GM12878 (cell line): ENCODE results near the gene GIPC3. TPM values are rescaled to one million over a fixed set of nuclear protein-coding genes. Genes with fewer than 3 reads are reported as not detected.

Source experiments
- ATAC-seq: fragments of 200-7000 bp; cut with Tn5 transposase; 3 replicates; pipeline ENCODE4 v1.9.1; 2020; ENCODE audit warnings: mild to moderate bottlenecking, moderate library complexity
- BruUV-seq: library from RNA; stranded (reverse); fragments of 400-500 nt; replicated peaks from 2 replicates; lab custom pipeline; 2021; lab: Mats Ljungman, UMichigan
- CTCF ChIA-PET: fragments of 300-600 bp; sonication (Branson Sonifier 250); formaldehyde crosslinking; extraction: SDS; loops from one replicate; lab custom pipeline; 2021; ENCODE audit warnings: inconsistent platforms; lab: Yijun Ruan, JAX
- POLR2A ChIA-PET: fragments of 350-600 bp; formaldehyde crosslinking; extraction: SDS; loops from one replicate; lab custom pipeline; 2021; ENCODE audit warnings: inconsistent platforms; lab: Charles Lee
- RAD21 ChIA-PET: fragments of 300-600 bp; sonication (Branson Sonifier 250); formaldehyde crosslinking; loops from one replicate; lab custom pipeline; 2023; ENCODE audit warnings: antibody characterized with exemption; ENCODE audit not compliant: unreplicated experiment; lab: Charles Lee
- SMC1A ChIA-PET: fragments of 300-600 bp; sonication (Branson Sonifier 250); formaldehyde crosslinking; loops from one replicate; lab custom pipeline; 2023; ENCODE audit not compliant: unreplicated experiment, uncharacterized antibody; lab: Charles Lee
- DNase-seq: peaks from one replicate; pipeline ENCODE4 v3.0.0-alpha.2; 2011; ENCODE audit warnings: low read depth, low spot score
- FAIRE-seq: peaks from 3 replicates; lab custom pipeline; 2011; peaks lifted over from hg19 to GRCh38; lab: Jason Lieb, UNC
- H2AFZ ChIP-seq: 2 replicates; pipeline ENCODE4 v1.6.0; 2011; ENCODE audit warnings: low read depth, low read length, control low read depth; ENCODE audit not compliant: control insufficient read depth
- H3K27ac ChIP-seq: 2 replicates; pipeline ENCODE4 v1.5.1; 2011; ENCODE audit warnings: control low read depth; ENCODE audit not compliant: control insufficient read depth, insufficient read depth
- H3K27me3 ChIP-seq, 2 experiments: replicated peaks in 1 of 2; 2 replicates each; pipeline versions ENCODE4 v1.6.0 to v1.6.1; 2011; ENCODE audit warnings: low read length in 1 of 2; ENCODE audit not compliant: control insufficient read depth in 2 of 2, insufficient read depth in 2 of 2
- H3K36me3 ChIP-seq, 2 experiments: 2 replicates each; pipeline ENCODE4 v1.5.1; 2011; ENCODE audit warnings: low read length in 1 of 2; ENCODE audit not compliant: control insufficient read depth in 2 of 2, insufficient read depth in 2 of 2
- H3K4me1 ChIP-seq: 2 replicates; pipeline ENCODE4 v1.6.1; 2011; ENCODE audit warnings: mild to moderate bottlenecking, low read length, moderate library complexity, mixed read lengths; ENCODE audit not compliant: control insufficient read depth, insufficient read depth
- H3K4me2 ChIP-seq: 2 replicates; pipeline ENCODE4 v1.6.0; 2011; ENCODE audit warnings: control low read depth; ENCODE audit not compliant: control insufficient read depth, insufficient read depth
- H3K4me3 ChIP-seq: fragments of 200-600 bp; sonication (generic); 2 replicates; pipeline ENCODE4 v1.5.1; 2016
- H3K79me2 ChIP-seq: 2 replicates; pipeline ENCODE4 v1.6.0; 2011; ENCODE audit warnings: low read length; ENCODE audit not compliant: control insufficient read depth, insufficient read depth
- H3K9ac ChIP-seq: 2 replicates; pipeline ENCODE4 v1.8.0; 2011; ENCODE audit warnings: low read length, control low read depth, mixed read lengths; ENCODE audit not compliant: control insufficient read depth, insufficient read depth
- H3K9me3 ChIP-seq: replicated peaks from 3 replicates; pipeline ENCODE4 v1.5.1; 2011; ENCODE audit warnings: mild to moderate bottlenecking, low read length; ENCODE audit not compliant: control insufficient read depth, insufficient read depth
- H4K20me1 ChIP-seq: 2 replicates; pipeline ENCODE4 v1.6.0; 2011; ENCODE audit not compliant: control insufficient read depth, insufficient read depth
- ASH2L ChIP-seq: fragments of 300-600, 200-600 bp; sonication (generic); IDR thresholded peaks from 2 replicates; pipeline ENCODE4 v1.6.1; 2017; ENCODE audit warnings: low read depth, mild to moderate bottlenecking, borderline replicate concordance
- ATF7 ChIP-seq: fragments of 450-650 bp; IDR thresholded peaks from 2 replicates; pipeline ENCODE4 v1.6.1; 2016; ENCODE audit warnings: low read depth, mild to moderate bottlenecking
- BHLHE40 ChIP-seq, 2 experiments: fragments of 450-650 bp in 1 of 2; IDR thresholded peaks; 2 replicates each; pipeline ENCODE4 v1.6.1; 2011 to 2017; ENCODE audit warnings: low read depth in 2 of 2, borderline replicate concordance in 1 of 2, improper control_type of control experiment in 1 of 2, low read length in 1 of 2, mild to moderate bottlenecking in 1 of 2
- CBX3 ChIP-seq: fragments of 200-600 bp; sonication (generic); IDR thresholded peaks from 2 replicates; pipeline ENCODE4 v1.6.1; 2016; ENCODE audit warnings: low read depth, borderline replicate concordance
- DPF2 ChIP-seq: fragments of 450-650 bp; IDR thresholded peaks from 2 replicates; pipeline ENCODE4 v1.6.1; 2017; ENCODE audit warnings: mild to moderate bottlenecking
- HDAC2 ChIP-seq: fragments of 200-600 bp; sonication (generic); IDR thresholded peaks from 2 replicates; pipeline ENCODE4 v1.6.1; 2017
- HDGF ChIP-seq: fragments of 450-650 bp; IDR thresholded peaks from 2 replicates; pipeline ENCODE4 v1.6.1; 2016; ENCODE audit warnings: antibody characterized with exemption
- PBX3 ChIP-seq: IDR thresholded peaks from 2 replicates; pipeline ENCODE4 v1.6.1; 2011; ENCODE audit warnings: mild to moderate bottlenecking, low read depth, low read length, moderate library complexity; ENCODE audit not compliant: insufficient replicate concordance
- PKNOX1 ChIP-seq: fragments of 450-650 bp; IDR thresholded peaks from 2 replicates; pipeline ENCODE4 v1.6.1; 2016; ENCODE audit warnings: mild to moderate bottlenecking
- PML ChIP-seq: IDR thresholded peaks from 2 replicates; pipeline ENCODE4 v1.6.1; 2012; ENCODE audit warnings: low read length, inconsistent platforms
- POLR2A ChIP-seq: IDR thresholded peaks from 2 replicates; pipeline ENCODE4 v1.6.1; 2011; ENCODE audit warnings: low read depth, mild to moderate bottlenecking, low read length
- RELA ChIP-seq: fragments of 450-650 bp; IDR thresholded peaks from 2 replicates; pipeline ENCODE4 v1.8.0; 2014; ENCODE audit warnings: borderline replicate concordance; ENCODE audit not compliant: partially characterized antibody
- RUNX3 ChIP-seq: IDR thresholded peaks from 2 replicates; pipeline ENCODE4 v1.6.1; 2012; ENCODE audit warnings: low read length, inconsistent platforms
- SP1 ChIP-seq: IDR thresholded peaks from one replicate; pipeline ENCODE4 v1.6.1; 2011; ENCODE audit warnings: low read depth, low read length
- TCF12 ChIP-seq: IDR thresholded peaks from 2 replicates; pipeline ENCODE4 v1.6.1; 2011; ENCODE audit warnings: low read depth, mild to moderate bottlenecking, low read length
- TCF3 ChIP-seq: IDR thresholded peaks from 2 replicates; pipeline ENCODE4 v1.6.1; 2012; ENCODE audit warnings: low read depth, mild to moderate bottlenecking, low read length, borderline replicate concordance; ENCODE audit not compliant: insufficient read depth
- WGBS: methylation state at CpG from one replicate; pipeline ENCODE4 v1.1.6; 2016; ENCODE audit warnings: low lambda C conversion rate; ENCODE audit not compliant: insufficient replicate concordance, insufficient coverage; ENCODE audit errors: missing lambda C conversion rate; 5-methylcytosine and 5-hydroxymethylcytosine counted together
- in situ Hi-C: fragments of 300-500 bp; cut with MboI; formaldehyde crosslinking; loops from 9 replicates; pipeline ENCODE4 v1.14.3; 2018; ENCODE audit warnings: mixed read lengths
- intact Hi-C: fragments of 100-400 bp; cut with micrococcal nuclease; formaldehyde crosslinking; loops from one replicate; pipeline ENCODE4 v1.14.2; 2022; ENCODE audit not compliant: unreplicated experiment
- polyA plus RNA-seq, 11 experiments: library from polyadenylated mRNA; depleted of rRNA in 4 of 11; unstranded in 6 of 11; stranded (reverse) in 5 of 11; fragments of >200 nt; fragmentation: Nextera tagmentation in 4 of 11; fragmentation: Illumina TruSeq in 1 of 11; extraction: Ambion mirVana in 4 of 11; extraction: Trizol in 1 of 11; gene quantifications; 1 replicate in 1 of 11; 2 replicates in 10 of 11; pipeline versions ENCODE4 v1.2.1 to v1.2.3, GENCODE V29; 2011 to 2016; ENCODE audit warnings: inconsistent platforms in 2 of 11, missing spikeins in 2 of 11, low read depth in 1 of 11
- total RNA-seq, 4 experiments: library from RNA; depleted of rRNA in 3 of 4; stranded (reverse); fragments of >200 nt in 3 of 4; fragmentation: Illumina TruSeq in 1 of 4; extraction: Trizol in 1 of 4; gene quantifications; 2 replicates each; pipeline versions ENCODE4 v1.2.1 to v1.2.3, GENCODE V29; 2013 to 2021
- TF ChIP-seq, protein P1 (sequence below): fragments of 450-650 bp; IDR thresholded peaks from 2 replicates; pipeline ENCODE4 v1.6.1; 2017; ENCODE audit warnings: borderline replicate concordance
- TF ChIP-seq, protein P2 (sequence below): fragments of 450-650 bp; IDR thresholded peaks from 2 replicates; pipeline ENCODE4 v1.6.1; 2017; ENCODE audit warnings: antibody characterized with exemption, mild to moderate bottlenecking, moderate library complexity

The GIPC3 gene
- total and polyA plus RNA-seq, 10 of the 15 experiments (the other 5 are each of a cell fraction or from before 2014, with no cell fraction given), result not detected

- Histone ChIP-seq H3K4me3 (peak overlapping the region; percentile 99; the same call in 1 of the 2 replicates), H3K27me3 (no peaks in the 10 kb centered on the region), H3K4me1 (peaks cover 3% of the 10 kb centered on the region)
- intact Hi-C loops, result loop anchor here (5.0 kb wide), 1 partner anchor 33 kb away; the partner anchor contains the start of gene TBXA2R
- TF ChIP-seq BHLHE40 (IDR thresholded peaks at IDR 0.05; ENCODE audit: borderline replicate concordance in 1 of 2, low read depth in 2 of 2, low read length in 1 of 2) (no peak), ASH2L (no peak), HDGF (peak; percentile 77; the same call in 1 of the 2 replicates), DPF2 (0 out of 2 replicates have a peak, but pooled peaks have one; percentile 29), TCF3 (0 out of 2 replicates have a peak, but pooled peaks have one; percentile 8), TCF12 (0 out of 2 replicates have a peak, but pooled peaks have one; percentile 24), PML (no peak), PBX3 (peak; percentile 90), RUNX3 (no peak; the same call in 1 of the 2 replicates), CBX3 (no peak), ATF7 (no peak), PKNOX1 (peak; percentile 95), RELA (no peak), HDAC2 (no peak), POLR2A (peak; percentile 31), SP1 (peak; percentile 41)
- TF ChIP-seq, protein P1, sequence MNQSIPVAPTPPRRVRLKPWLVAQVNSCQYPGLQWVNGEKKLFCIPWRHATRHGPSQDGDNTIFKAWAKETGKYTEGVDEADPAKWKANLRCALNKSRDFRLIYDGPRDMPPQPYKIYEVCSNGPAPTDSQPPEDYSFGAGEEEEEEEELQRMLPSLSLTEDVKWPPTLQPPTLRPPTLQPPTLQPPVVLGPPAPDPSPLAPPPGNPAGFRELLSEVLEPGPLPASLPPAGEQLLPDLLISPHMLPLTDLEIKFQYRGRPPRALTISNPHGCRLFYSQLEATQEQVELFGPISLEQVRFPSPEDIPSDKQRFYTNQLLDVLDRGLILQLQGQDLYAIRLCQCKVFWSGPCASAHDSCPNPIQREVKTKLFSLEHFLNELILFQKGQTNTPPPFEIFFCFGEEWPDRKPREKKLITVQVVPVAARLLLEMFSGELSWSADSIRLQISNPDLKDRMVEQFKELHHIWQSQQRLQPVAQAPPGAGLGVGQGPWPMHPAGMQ, result no peak
- TF ChIP-seq, protein P2, sequence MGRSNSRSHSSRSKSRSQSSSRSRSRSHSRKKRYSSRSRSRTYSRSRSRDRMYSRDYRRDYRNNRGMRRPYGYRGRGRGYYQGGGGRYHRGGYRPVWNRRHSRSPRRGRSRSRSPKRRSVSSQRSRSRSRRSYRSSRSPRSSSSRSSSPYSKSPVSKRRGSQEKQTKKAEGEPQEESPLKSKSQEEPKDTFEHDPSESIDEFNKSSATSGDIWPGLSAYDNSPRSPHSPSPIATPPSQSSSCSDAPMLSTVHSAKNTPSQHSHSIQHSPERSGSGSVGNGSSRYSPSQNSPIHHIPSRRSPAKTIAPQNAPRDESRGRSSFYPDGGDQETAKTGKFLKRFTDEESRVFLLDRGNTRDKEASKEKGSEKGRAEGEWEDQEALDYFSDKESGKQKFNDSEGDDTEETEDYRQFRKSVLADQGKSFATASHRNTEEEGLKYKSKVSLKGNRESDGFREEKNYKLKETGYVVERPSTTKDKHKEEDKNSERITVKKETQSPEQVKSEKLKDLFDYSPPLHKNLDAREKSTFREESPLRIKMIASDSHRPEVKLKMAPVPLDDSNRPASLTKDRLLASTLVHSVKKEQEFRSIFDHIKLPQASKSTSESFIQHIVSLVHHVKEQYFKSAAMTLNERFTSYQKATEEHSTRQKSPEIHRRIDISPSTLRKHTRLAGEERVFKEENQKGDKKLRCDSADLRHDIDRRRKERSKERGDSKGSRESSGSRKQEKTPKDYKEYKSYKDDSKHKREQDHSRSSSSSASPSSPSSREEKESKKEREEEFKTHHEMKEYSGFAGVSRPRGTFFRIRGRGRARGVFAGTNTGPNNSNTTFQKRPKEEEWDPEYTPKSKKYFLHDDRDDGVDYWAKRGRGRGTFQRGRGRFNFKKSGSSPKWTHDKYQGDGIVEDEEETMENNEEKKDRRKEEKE, result no peak
- TF ChIP-seq, all 136 proteins: peak for 8
- no peak overlapping the region for H2AFZ ChIP-seq
- 67% methylated on average over 50 of the region's 55 CpGs for WGBS
- ChIA-PET POLR2A (interaction anchor here (0.6 to 1.5 kb wide), 4 partner anchors 16 to 56 kb away, joined by 3 to 8 read pairs (median 4); partner anchors contain the start of gene MFSD12), CTCF (interaction anchor here (0.9 kb wide), 1 partner anchor 27 kb away, joined by 3 read pairs; no protein-coding TSS in a partner anchor), SMC1A (no interaction called here), RAD21 (no interaction called here)
- no peaks in the 10 kb centered on the region for H4K20me1 ChIP-seq
- peak; percentile 49 for DNase-seq
- ATAC-seq, result peak; percentile 59
- no peaks in the 10 kb centered on the region for H3K9me3 ChIP-seq
- H3K4me2 ChIP-seq, result peak overlapping the region; percentile 82
- no TSS peak for BruUV-seq
- in situ Hi-C loops, result no loop called here
- no peak for FAIRE-seq
- peak overlapping the region; percentile 80; the same call in 1 of the 2 replicates for H3K9ac ChIP-seq
- H3K79me2 ChIP-seq, result peaks cover 3% of the 10 kb centered on the region
- no peaks in the 10 kb centered on the region; a peak in 2 of 4 replicates for H3K36me3 ChIP-seq
- no peak overlapping the region for H3K27ac ChIP-seq
Observed at GRCh38 chr19:3573858-3574637, 11.2 kb upstream of the GIPC3 start.
